Astrocyte of the hippocampus (primary cell): ENCODE results near the gene NLRP3.
A peak's percentile ranks its signal among the peaks of the same experiment; 100 is the strongest.

ENCODE experiments used
- DNase-seq: peaks from one replicate; pipeline ENCODE4 v3.0.0; 2011; ENCODE audit warnings: low read depth, low spot score

NLRP3 gene

GRCh38 chr1:247437551-247438505 lies 21.9 kb downstream of the NLRP3 start:
- DNase-seq, result no peak

GRCh38 chr1:247440001-247440620 lies 24.1 kb downstream of the NLRP3 start:
- no peak for DNase-seq

DNA sequence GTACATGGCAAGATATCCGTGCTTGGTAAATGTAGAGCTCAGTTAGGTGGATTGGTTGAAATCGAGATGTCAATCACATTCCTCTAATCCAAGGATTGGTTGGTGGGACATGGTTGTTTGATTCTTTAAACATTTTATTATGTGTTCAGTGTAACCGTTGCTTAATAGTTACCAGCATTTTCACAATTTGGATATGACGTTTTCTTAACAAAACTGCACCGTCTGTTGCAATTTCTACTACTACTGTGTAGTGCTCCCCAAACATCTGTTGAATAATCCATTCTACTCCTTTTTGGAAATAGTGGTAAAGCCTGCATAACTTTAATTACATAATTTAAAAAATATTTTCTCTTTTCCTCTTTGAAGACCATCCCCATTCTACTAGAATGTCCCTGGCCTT lies 25.6 kb downstream of the NLRP3 start:
- no peak for DNase-seq

GRCh38 chr1:247442164-247442563 lies 26.2 kb downstream of the NLRP3 start:
- no peak for DNase-seq

- DNase-seq, result no peak
Observed at GRCh38 chr1:247443641-247444040, 27.7 kb downstream of the NLRP3 start.

DNA sequence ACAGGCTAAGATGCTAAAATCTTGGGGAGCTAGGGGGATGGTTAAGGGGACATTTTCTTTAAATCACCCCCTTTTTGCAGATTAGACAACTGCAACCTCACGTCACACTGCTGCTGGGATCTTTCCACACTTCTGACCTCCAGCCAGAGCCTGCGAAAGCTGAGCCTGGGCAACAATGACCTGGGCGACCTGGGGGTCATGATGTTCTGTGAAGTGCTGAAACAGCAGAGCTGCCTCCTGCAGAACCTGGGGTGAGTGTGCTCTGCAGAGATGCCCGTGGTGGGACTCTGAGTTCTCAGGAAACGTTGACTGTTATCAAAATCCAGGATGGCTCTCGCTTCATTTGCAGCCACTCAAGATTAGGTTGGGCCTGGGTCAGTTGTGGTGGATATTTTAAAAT lies 28.6 kb downstream of the NLRP3 start:
- DNase-seq, result no peak

DNA sequence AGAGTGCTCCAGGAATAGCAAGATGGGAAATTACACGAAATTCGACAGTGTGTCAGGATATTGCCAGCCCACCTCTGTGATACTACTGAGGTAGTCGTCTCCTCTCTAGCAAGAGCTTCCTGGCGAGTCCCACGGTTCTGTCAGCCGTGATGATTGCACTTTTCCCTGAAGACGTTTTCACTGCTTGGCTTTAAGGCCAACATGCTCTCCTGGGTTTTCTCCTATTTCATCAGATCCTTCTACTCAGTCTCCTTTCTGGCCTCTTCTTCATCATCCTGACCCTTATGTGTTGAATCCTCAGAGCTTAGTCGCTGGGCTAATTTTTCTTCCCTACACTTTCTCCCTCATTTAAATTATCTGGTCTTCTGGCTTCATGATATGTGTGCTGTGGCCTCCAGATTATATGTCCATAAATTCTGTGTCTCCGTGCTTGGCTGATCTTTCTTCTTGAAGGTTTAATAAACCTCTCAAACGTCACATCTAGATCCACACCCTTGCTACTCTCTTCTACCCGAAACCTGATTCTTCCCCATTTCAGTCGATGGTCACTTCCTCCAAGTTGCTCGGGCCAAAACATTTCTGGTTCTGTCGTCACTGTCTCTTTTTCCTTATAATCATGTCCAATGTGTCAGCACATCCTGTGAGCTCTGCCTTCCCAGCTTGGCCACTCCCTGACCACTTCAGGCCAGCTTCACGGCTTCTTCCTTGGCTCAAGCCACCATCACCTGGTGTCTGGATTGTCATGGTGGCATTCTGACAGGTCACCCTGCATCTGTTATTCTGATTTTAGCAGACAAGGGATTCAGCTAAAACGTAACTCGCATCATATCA lies 29.8 kb downstream of the NLRP3 start:
- DNase-seq, result no peak

- no peak for DNase-seq
Observed at GRCh38 chr1:247447162-247447909, 31.4 kb downstream of the NLRP3 start.

GRCh38 chr1:247448107-247448791 lies 32.3 kb downstream of the NLRP3 start:
- peak; percentile 86 for DNase-seq

DNA sequence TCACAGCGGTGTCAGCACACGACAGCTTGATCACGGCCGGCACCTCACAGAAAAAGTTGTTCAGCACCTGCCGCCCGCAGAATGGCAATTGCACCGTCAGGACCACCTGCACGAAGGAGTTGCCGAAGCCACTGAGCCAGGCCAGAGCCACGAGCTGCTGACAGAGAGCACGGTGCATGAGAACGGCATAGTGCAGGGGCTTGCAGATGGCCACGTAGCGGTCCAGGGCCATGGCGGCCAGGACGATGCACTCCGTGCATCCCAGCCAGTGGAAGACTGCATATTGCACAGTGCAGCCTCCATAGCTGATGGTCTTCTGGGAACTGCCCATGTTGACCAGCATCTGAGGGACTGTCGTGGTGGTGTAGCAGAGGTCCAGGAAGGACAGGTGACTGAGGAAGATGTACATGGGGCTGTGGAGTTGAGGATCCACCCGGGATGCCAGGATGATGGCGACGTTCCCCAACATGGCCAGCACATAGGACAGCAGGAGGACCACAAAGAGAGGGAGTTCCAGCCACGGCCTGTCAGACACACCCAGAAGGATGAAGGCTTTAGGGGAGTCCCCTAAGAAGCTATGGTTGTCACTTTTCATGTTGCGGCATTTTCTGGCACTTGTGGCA lies 35.5 kb downstream of the NLRP3 start:
- DNase-seq, result no peak

- no peak for DNase-seq
Observed at GRCh38 chr1:247452447-247453039, 36.6 kb downstream of the NLRP3 start.

DNA sequence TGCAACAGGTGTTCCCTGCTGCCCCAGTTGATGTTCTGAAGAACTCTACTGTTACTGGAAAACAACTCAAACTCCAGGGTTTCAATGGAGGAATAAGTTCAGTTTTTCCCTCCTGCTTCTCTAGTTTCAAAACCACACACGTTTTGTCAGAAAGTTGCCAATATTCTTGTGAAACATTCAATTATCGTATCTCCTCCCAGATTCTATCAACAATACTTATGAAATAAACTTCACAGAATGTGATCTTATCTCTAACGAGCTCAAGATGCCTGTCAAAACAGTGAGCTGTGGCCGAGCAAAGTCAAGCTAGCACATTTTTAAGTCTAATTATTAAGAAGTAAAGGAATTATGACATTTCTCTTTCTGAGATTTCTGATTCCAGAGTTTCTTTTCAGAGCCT lies 37.3 kb downstream of the NLRP3 start:
- no peak for DNase-seq

DNA sequence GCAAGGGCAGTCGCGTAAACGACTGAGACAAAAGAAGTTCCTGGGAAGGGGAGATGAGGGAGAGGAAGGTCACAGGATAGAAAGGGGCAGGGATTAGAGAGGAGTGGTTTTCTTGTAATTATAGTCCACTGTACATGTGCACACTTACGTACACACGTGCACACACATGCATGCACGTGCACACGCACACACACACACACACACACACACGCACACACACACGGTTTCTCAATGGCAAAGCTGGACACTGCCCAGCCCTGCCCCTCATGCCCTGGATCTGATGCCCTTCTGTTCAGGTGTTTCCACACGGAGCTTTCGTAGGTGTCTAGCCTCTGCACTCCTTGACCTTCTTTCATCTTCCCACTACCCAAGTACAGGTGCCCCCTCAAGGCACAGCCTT lies 38.0 kb downstream of the NLRP3 start:
- DNase-seq, result no peak

GRCh38 chr1:247456021-247456420 lies 40.0 kb downstream of the NLRP3 start:
- no peak for DNase-seq

DNA sequence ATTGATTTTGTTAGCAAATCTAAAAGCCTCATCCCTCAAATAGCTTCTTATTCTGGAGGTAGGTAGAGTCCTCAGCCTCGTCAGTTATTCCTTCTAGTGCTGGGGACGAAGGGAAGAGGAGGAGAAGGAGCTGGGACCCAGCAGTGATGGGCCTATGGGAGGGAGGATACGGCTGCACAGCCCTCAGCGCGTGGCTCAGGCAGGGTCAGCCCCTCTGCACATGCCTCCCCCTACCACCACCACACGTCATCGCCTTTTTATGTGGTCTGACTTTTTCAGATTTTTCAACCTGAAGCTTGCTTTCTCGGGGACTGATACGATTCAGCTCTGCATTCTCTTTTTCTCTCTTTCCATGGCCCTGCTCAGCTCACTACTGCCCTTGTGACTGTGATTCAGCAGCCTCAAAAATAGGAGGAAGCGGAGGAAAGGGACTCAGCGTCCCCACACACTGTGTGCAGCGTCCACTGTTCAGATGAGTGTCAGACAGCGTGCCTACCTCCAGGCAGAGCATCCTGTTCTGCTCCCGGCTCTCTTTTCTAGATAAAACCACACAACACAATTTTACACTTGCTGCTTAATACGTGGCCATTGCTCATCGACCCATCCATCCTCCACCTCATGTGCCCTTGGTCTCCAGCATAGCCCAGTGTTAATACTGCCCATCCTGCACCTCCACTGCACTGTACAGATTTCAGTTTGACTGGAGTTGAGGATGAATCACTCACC lies 41.1 kb downstream of the NLRP3 start:
- no peak for DNase-seq

- no peak for DNase-seq
Observed at GRCh38 chr1:247459507-247459906, 43.5 kb downstream of the NLRP3 start.

- DNase-seq, result no peak
Observed at GRCh38 chr1:247465796-247466195, 49.8 kb downstream of the NLRP3 start.

DNA sequence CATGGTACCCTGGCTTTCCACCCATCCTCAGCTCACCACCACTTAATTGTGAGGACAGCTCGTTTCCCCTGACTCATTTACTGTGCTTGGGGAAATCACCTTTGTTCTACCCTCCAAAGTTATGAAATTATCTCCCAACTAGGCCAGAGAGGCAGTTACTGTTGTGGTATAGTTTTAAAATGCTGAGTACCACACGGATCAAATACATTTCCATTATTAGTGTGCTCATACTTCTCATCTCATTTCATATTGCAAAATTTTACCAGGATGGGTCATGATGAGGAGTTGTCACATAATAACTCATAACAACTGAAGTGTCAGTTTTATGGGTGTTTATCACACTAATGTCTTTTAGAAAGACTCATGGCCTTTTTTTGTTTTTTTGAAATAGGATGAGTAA lies 51.2 kb downstream of the NLRP3 start:
- DNase-seq, result no peak

- no peak for DNase-seq
Observed at GRCh38 chr1:247468481-247469140, 52.6 kb downstream of the NLRP3 start.
